IMR-90 (cell line): Measurements from ENCODE around the gene SERPINA4. TPM values are rescaled to one million over a fixed set of nuclear protein-coding genes. Genes with fewer than 3 reads are reported as not detected.

ENCODE experiments used
- ATAC-seq: fragments of 200-7000 bp; cut with Tn5 transposase; 2 replicates; pipeline ENCODE4 v1.9.1; 2020; ENCODE audit warnings: low read depth, mild to moderate bottlenecking, moderate library complexity
- BruUV-seq: library from RNA; stranded (reverse); fragments of 400-500 nt; replicated peaks from 2 replicates; lab custom pipeline; 2021; lab: Mats Ljungman, UMichigan
- CTCF ChIA-PET: fragments of 300-600 bp; formaldehyde crosslinking; extraction: SDS; loops from one replicate; lab custom pipeline; 2021; ENCODE audit warnings: antibody characterized with exemption; lab: Yijun Ruan, JAX
- POLR2A ChIA-PET: fragments of 300-600 bp; sonication (Branson Sonifier 250); formaldehyde crosslinking; loops from one replicate; lab custom pipeline; 2022; ENCODE audit warnings: antibody characterized with exemption; ENCODE audit not compliant: unreplicated experiment; lab: Charles Lee
- DNase-seq: peaks from one replicate; pipeline ENCODE4 v3.0.0; 2013
- H2AFZ ChIP-seq: replicated peaks from 2 replicates; pipeline ENCODE3; 2013; ENCODE audit warnings: low read length, mild to moderate bottlenecking; ENCODE audit not compliant: poor library complexity
- H2AK5ac ChIP-seq: 2 replicates; pipeline ENCODE4 v1.6.1; 2013; ENCODE audit warnings: low read depth, low read length, inconsistent platforms
- H2AK9ac ChIP-seq: replicated peaks from 2 replicates; pipeline ENCODE3; 2013; ENCODE audit warnings: mild to moderate bottlenecking, low read depth, low read length, moderate library complexity; ENCODE audit not compliant: poor library complexity
- H2BK120ac ChIP-seq: 2 replicates; pipeline ENCODE4 v1.6.1; 2013; ENCODE audit warnings: low read depth, low read length, inconsistent platforms
- H2BK15ac ChIP-seq: 3 replicates; pipeline ENCODE4 v1.6.1; 2013; ENCODE audit warnings: low read depth, low read length, inconsistent platforms
- H2BK20ac ChIP-seq: 2 replicates; pipeline ENCODE4 v1.6.1; 2013; ENCODE audit warnings: low read depth, mild to moderate bottlenecking, inconsistent platforms, low read length, moderate library complexity
- H2BK5ac ChIP-seq: 2 replicates; pipeline ENCODE4 v1.6.1; 2013; ENCODE audit warnings: mild to moderate bottlenecking, low read depth, low read length, inconsistent platforms; ENCODE audit not compliant: poor library complexity, severe bottlenecking
- H3K14ac ChIP-seq: replicated peaks from 2 replicates; pipeline ENCODE4 v1.6.1; 2013; ENCODE audit warnings: low read depth, low read length, inconsistent platforms
- H3K18ac ChIP-seq: 2 replicates; pipeline ENCODE4 v1.6.1; 2013; ENCODE audit warnings: low read depth, low read length, control low read depth
- H3K23ac ChIP-seq: 2 replicates; pipeline ENCODE4 v1.6.1; 2013; ENCODE audit warnings: low read depth, low read length, inconsistent platforms
- H3K27ac ChIP-seq: 2 replicates; pipeline ENCODE4 v1.5.1; 2013; ENCODE audit warnings: mild to moderate bottlenecking, control low read depth, low read length; ENCODE audit not compliant: insufficient read depth
- H3K27me3 ChIP-seq: 2 replicates; pipeline ENCODE4 v1.6.1; 2013; ENCODE audit warnings: low read length; ENCODE audit not compliant: control insufficient read depth, insufficient read depth
- H3K36me3 ChIP-seq: 2 replicates; pipeline ENCODE4 v1.6.1; 2013; ENCODE audit warnings: low read length, mixed read lengths; ENCODE audit not compliant: control insufficient read depth, insufficient read depth
- H3K4ac ChIP-seq: 2 replicates; pipeline ENCODE4 v1.6.1; 2013; ENCODE audit warnings: low read depth, low read length, inconsistent platforms
- H3K4me1 ChIP-seq: 2 replicates; pipeline ENCODE4 v1.6.1; 2013; ENCODE audit warnings: low read length, mixed read lengths; ENCODE audit not compliant: control insufficient read depth, insufficient read depth
- H3K4me2 ChIP-seq: 2 replicates; pipeline ENCODE4 v1.6.1; 2013; ENCODE audit warnings: low read depth, mild to moderate bottlenecking, control low read depth, low read length, moderate library complexity
- H3K4me3 ChIP-seq: 2 replicates; pipeline ENCODE4 v1.5.1; 2013; ENCODE audit warnings: low read depth, mild to moderate bottlenecking, control low read depth, low read length, moderate library complexity; ENCODE audit not compliant: insufficient read depth
- H3K56ac ChIP-seq: 2 replicates; pipeline ENCODE4 v1.6.1; 2013; ENCODE audit warnings: low read length, inconsistent platforms; ENCODE audit not compliant: insufficient read depth; ENCODE audit errors: extremely low read depth
- H3K79me1 ChIP-seq, 2 experiments: 2 replicates each; pipeline ENCODE4 v1.6.1; 2013; ENCODE audit warnings: low read length in 2 of 2, inconsistent platforms in 1 of 2, low read depth in 1 of 2
- H3K9ac ChIP-seq: 2 replicates; pipeline ENCODE4 v1.6.1; 2013; ENCODE audit warnings: low read depth, low read length, control low read depth
- H3K9me1 ChIP-seq: 2 replicates; pipeline ENCODE4 v1.6.1; 2013; ENCODE audit warnings: low read length, inconsistent platforms; ENCODE audit not compliant: insufficient read depth
- H3K9me3 ChIP-seq: 2 replicates; pipeline ENCODE4 v1.6.1; 2013; ENCODE audit warnings: low read length; ENCODE audit not compliant: control insufficient read depth, insufficient read depth
- H4K20me1 ChIP-seq: 2 replicates; pipeline ENCODE4 v1.6.1; 2013; ENCODE audit warnings: low read length, inconsistent platforms; ENCODE audit not compliant: insufficient read depth
- H4K5ac ChIP-seq: 2 replicates; pipeline ENCODE4 v1.6.1; 2013; ENCODE audit warnings: mild to moderate bottlenecking, low read depth, low read length, control low read depth
- H4K8ac ChIP-seq, 2 experiments: 2 replicates each; pipeline ENCODE4 v1.6.1; 2013; ENCODE audit warnings: low read depth in 2 of 2, low read length in 2 of 2, control low read depth in 1 of 2, inconsistent platforms in 1 of 2
- H4K91ac ChIP-seq: 2 replicates; pipeline ENCODE4 v1.6.1; 2013; ENCODE audit warnings: low read depth, low read length, inconsistent platforms; ENCODE audit not compliant: insufficient read depth
- BHLHE40 ChIP-seq: fragments of 150-350 bp; IDR thresholded peaks from 2 replicates; pipeline ENCODE4 v1.6.1; 2016; ENCODE audit warnings: mild to moderate bottlenecking, low read depth, low read length
- CEBPB ChIP-seq: IDR thresholded peaks from 2 replicates; pipeline ENCODE4 v1.6.1; 2012; ENCODE audit warnings: low read depth, low read length, improper control_type of control experiment
- CHD1 ChIP-seq: IDR thresholded peaks from 2 replicates; pipeline ENCODE4 v1.6.1; 2012; ENCODE audit warnings: low read depth, low read length, improper control_type of control experiment
- CTCF ChIP-seq: conservative IDR thresholded peaks from 2 replicates; pipeline ENCODE4 v1.5.1; 2012; ENCODE audit warnings: mild to moderate bottlenecking, low read depth, low read length, improper control_type of control experiment
- FOS ChIP-seq: fragments of 150-350 bp; IDR thresholded peaks from 2 replicates; pipeline ENCODE4 v1.6.1; 2016; ENCODE audit warnings: low read depth, low read length
- MAFK ChIP-seq: IDR thresholded peaks from 2 replicates; pipeline ENCODE4 v1.6.1; 2012; ENCODE audit warnings: low read depth, low read length, improper control_type of control experiment
- MAZ ChIP-seq: IDR thresholded peaks from 2 replicates; pipeline ENCODE4 v1.6.1; 2012; ENCODE audit warnings: low read depth, mild to moderate bottlenecking, low read length, improper control_type of control experiment, moderate library complexity, borderline replicate concordance
- MXI1 ChIP-seq: IDR thresholded peaks from 2 replicates; pipeline ENCODE4 v1.6.1; 2012; ENCODE audit warnings: low read depth, mild to moderate bottlenecking, low read length, moderate library complexity, borderline replicate concordance
- NFE2L2 ChIP-seq: fragments of 150-350 bp; IDR thresholded peaks from 2 replicates; pipeline ENCODE4 v1.6.1; 2016; ENCODE audit warnings: low read depth, mild to moderate bottlenecking, low read length
- POLR2A ChIP-seq: IDR thresholded peaks from 2 replicates; pipeline ENCODE4 v1.6.1; 2012; ENCODE audit warnings: mild to moderate bottlenecking, low read depth, low read length
- SMC3 ChIP-seq: fragments of 150-350 bp; IDR thresholded peaks from 2 replicates; pipeline ENCODE4 v1.6.1; 2016; ENCODE audit warnings: low read depth, mild to moderate bottlenecking, antibody characterized with exemption, low read length, moderate library complexity
- USF2 ChIP-seq: fragments of 150-350 bp; IDR thresholded peaks from 2 replicates; pipeline ENCODE4 v1.6.1; 2017; ENCODE audit warnings: mild to moderate bottlenecking, antibody characterized with exemption, low read length, low read depth
- WGBS, 2 experiments: methylation state at CpG; one replicate each; pipeline versions ENCODE4 v1.1.5 to v1.1.7; 2013; ENCODE audit warnings: missing lambda C conversion rate in 2 of 2; ENCODE audit not compliant: insufficient read length in 1 of 2; ENCODE audit errors: extremely low coverage in 2 of 2; 5-methylcytosine and 5-hydroxymethylcytosine counted together
- dilution Hi-C: fragments of 300-500 bp; cut with HindIII; formaldehyde crosslinking; loops from one replicate; pipeline ENCODE4 v1.14.3; 2018; ENCODE audit warnings: low sequenced_read_pairs; ENCODE audit not compliant: unreplicated experiment
- in situ Hi-C: fragments of 300-500 bp; cut with MboI; formaldehyde crosslinking; loops from 3 replicates; pipeline ENCODE4 v1.14.3; 2019; ENCODE audit warnings: low sequenced_read_pairs, inconsistent platforms, mixed read lengths
- intact Hi-C: fragments of 100-400 bp; cut with micrococcal nuclease; formaldehyde crosslinking; loops from 2 replicates; pipeline ENCODE4 v1.10.0; 2022
- polyA plus RNA-seq, 3 experiments: library from polyadenylated mRNA; depleted of rRNA; stranded (reverse); fragments of >200 nt; gene quantifications; 2 replicates each; pipeline ENCODE4 v1.2.3, GENCODE V29; 2012; ENCODE audit warnings: low replicate concordance in 1 of 3
- total RNA-seq: library from RNA; depleted of rRNA; stranded (reverse); fragments of >200 nt; gene quantifications from 2 replicates; pipeline ENCODE4 v1.2.3, GENCODE V29; 2012

SERPINA4 gene
- total and polyA plus RNA-seq, 2 of the 4 experiments (the other 2 are of a cell fraction), result not detected

- no TSS peak for BruUV-seq
- POLR2A ChIA-PET, result no interaction called here
- H3K4me2 ChIP-seq, result no peak within 1 kb of the TSS
Observed at GRCh38 chr14:94581127-94581999, 20.1 kb downstream of the SERPINA4 start, which contains the start of gene SERPINA5. SERPINA5 (plus strand) TSS chr14:94581426; CDS start chr14:94587363, 5,937 bp downstream.

More at GRCh38 chr14:94581127-94581999, 20.1 kb downstream of the SERPINA4 start, which contains the start of gene SERPINA5:
- CTCF ChIA-PET, result no interaction called here
- intact Hi-C loops, result no loop called here
- Histone ChIP-seq H3K4me1 (no peaks in the 10 kb centered on the region), H3K4ac (no peak within 1 kb of the TSS), H4K20me1 (no peaks in the 10 kb centered on the region), H3K79me1 (no peaks in the 10 kb centered on the region), H3K27ac (no peak within 1 kb of the TSS), H3K56ac (no peak within 1 kb of the TSS), H3K9ac (no peak within 1 kb of the TSS), H4K5ac (no peak within 1 kb of the TSS), H2BK20ac (no peak within 1 kb of the TSS), H3K18ac (no peak within 1 kb of the TSS), H2AK5ac (no peak within 1 kb of the TSS), H2BK5ac (no peak within 1 kb of the TSS), H3K14ac (no peak within 1 kb of the TSS), H3K9me3 (no peaks in the 10 kb centered on the region; the same call in 1 of the 2 replicates), H3K23ac (no peak within 1 kb of the TSS), H3K36me3 (no peaks in the 10 kb centered on the region), H2BK120ac (no peak within 1 kb of the TSS), H2AFZ (peak within 1 kb of the TSS; percentile 74), H3K9me1 (no peaks in the 10 kb centered on the region), H2BK15ac (no peak within 1 kb of the TSS), H3K27me3 (no peaks in the 10 kb centered on the region; the same call in 1 of the 2 replicates), H2AK9ac (no peak within 1 kb of the TSS), H4K91ac (no peak within 1 kb of the TSS), H3K4me3 (no peak within 1 kb of the TSS), H4K8ac (no peak within 1 kb of the TSS)
- dilution Hi-C loops, result no loop called here
- TF ChIP-seq USF2 (no peak), MXI1 (no peak), POLR2A (no peak), SMC3 (no peak), CEBPB (no peak), CTCF (no peak), CHD1 (no peak), MAFK (no peak), NFE2L2 (no peak), FOS (no peak), BHLHE40 (no peak), MAZ (no peak)
- in situ Hi-C loops, result no loop called here
- DNase-seq, result no peak
- peak; percentile 44; the same call in 1 of the 2 replicates for ATAC-seq
- WGBS, 2 experiments, result 23% methylated on average over 9 of the region's 18 CpGs; no CpG with 5 or more reads in 1 of the 2 experiments
